Placental pericyte (primary cell): ENCODE results near the gene FXYD6. TPM values are rescaled to one million over a fixed set of nuclear protein-coding genes. Genes with fewer than 3 reads are reported as not detected.

Source experiments
- total RNA-seq: library from RNA; depleted of rRNA; stranded (reverse); fragments of >200 nt; gene quantifications from 2 replicates; pipeline ENCODE4 v1.2.3, GENCODE V29; 2012

FXYD6 gene, protein sequence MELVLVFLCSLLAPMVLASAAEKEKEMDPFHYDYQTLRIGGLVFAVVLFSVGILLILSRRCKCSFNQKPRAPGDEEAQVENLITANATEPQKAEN
- not detected in 2 replicates for total RNA-seq

DNA sequence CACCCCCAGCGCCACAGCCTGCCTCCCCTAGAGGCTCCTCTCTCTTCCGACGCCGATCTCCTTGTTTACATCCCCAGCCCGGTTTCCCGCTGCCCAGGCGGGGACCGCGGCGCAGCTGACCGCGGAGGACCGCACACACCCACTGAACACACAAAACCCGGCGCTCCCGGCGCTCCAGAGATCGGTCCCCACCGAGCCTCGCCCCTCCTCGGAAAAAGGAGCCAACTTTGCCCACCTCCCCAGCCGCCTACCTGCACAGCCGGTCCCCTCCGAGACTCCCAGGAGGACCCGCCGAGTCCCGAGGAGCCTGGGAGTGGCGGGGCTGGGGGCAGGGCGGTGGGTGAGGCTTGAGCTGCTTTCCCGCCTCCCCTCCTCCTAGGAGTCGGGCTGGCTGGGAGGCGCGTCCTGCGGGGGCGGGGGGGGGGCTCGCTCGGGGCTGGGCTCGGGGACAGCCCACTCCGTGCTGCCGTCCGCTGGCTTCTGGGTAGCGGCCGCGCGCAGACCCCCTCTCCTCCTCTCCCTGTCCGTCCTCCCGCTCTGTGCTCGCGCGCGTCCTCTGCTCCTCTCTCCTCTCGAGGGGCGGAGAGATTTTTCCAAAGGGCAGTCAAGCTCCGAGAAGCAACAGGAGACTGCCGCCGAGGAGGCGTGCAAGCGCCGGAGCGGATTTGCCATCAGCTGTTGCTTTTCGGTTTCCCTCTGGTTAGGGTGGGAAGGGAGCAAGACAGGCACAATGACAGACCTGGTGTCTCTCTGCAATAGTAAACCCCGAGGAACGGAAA, at the start of gene FXYD6:
FXYD6 (minus strand) TSS at position 318 of the 779 bp plus-strand sequence. CDS start 33,882 bp downstream, outside the sequence.

DNA sequence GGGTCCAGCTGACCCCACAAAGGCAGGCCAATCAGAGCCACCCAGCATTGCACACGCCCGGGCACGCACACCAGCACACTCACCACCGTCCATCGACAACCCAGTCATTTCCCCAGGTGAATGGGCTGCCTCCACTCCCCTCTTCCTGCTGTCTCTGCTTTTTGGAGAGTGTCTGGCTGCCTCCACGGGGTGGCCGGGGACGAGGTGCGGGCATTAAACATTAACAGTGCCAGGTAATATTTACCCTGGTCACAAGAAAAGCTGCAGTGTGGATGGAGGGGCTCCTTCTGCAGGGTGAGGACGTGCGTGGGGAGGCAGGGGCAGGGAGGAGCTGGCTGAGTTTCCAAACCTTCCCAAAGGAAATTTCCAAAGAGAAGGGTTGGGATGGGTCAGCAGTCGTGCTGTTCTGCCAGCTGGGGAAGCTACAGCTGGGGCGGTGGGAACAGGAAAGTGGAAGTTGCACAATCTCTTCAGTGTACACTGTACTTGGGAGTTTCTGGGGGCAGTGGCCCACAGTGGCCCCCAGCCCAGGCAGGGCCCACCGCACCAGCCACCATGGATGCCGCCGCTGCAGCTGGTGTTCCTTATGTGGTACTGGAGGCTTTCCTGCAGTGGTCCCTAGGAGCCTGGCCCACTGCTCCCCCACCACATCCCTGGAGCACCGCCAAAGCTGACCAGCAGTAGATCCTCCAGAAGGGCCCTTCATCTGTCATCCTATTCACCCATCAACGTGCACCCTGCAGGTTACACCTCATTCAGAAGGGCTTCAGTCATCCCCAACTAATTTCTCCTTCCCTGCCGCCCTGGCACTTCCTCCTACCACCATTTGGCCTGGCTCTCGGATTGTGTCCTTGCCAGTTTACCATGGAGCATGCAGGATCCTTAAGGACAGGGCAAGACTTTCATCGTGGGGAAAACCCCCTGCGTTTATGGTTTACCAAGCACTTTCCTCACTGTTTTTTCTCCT, 51.6 kb downstream of the FXYD6 start, which contains the start of gene FXYD2:
FXYD2 (minus strand) TSS at position 174 of the 967 bp plus-strand sequence; CDS start at position 108, 66 bp downstream.

DNA sequence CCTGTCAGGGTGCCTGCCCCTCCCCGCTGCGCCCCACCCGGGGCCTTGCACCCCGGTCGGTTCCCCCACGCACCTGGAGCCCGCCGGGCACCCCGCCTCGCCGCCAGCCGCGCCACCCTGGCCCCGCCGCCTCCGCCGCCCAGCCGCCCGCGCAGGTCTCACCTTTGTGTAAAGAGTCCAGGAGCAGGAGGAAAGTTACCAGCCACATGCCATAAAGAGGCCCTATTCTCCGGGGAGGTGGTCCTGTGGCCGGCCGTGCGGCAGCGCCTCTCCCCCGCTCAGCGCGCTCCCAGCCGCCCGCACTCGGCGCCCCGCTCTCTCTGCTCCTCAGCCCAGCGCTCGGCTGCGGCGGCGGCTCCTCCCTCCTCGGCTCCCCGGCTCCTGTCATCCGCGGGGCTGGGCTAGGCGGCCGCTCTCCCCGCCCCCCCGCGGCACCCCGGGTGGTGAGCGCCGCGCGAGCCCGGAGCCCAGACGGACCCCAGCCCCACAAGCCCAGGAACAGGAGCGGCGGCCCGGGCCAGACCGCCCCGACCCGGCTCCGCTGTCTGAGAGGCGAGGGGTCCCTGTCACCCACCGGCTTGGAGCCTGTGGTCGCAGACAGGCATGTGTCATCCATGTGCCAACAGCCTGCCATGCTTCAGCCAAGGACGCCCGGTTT, 79.5 kb downstream of the FXYD6 start, which contains the start of gene DSCAML1:
DSCAML1 (minus strand) TSS at position 345 of the 658 bp plus-strand sequence; CDS start at position 208, 137 bp downstream.

Other genes starting within 250 kb of the FXYD6 start
- not detected in 2 replicates for gene DSCAML1, start 79.4 kb downstream of the FXYD6 start, total RNA-seq
- 0.22 TPM in 1 of 2 replicates, not detected in the other for gene FXYD2, start 51.9 kb downstream of the FXYD6 start, total RNA-seq
- gene TMPRSS13, start 52.7 kb upstream of the FXYD6 start, total RNA-seq, result not detected in 2 replicates
- gene IL10RA, start 109.7 kb upstream of the FXYD6 start, total RNA-seq, result not detected in 2 replicates
- gene TMPRSS4, start 200.4 kb upstream of the FXYD6 start, total RNA-seq, result not detected in 2 replicates
- gene SMIM35, start 210.3 kb upstream of the FXYD6 start, total RNA-seq, result not detected in 2 replicates